ENCODE data around the gene LRRK1. TPM values are rescaled to one million over a fixed set of nuclear protein-coding genes. Genes with fewer than 3 reads are reported as not detected.

The LRRK1 gene
- total and polyA plus RNA-seq, 2 of the 13 experiments (the other 11 are each of a cell fraction or from before 2014, with no cell fraction given), result 0.13 to 1.2 TPM

GRCh38 chr15:101058735-101059134 lies 139.6 kb downstream of the LRRK1 start:
- Histone ChIP-seq H4K20me1 (ENCODE audit: insufficient read depth, low read length) (no peaks in the 10 kb centered on the region), H3K9ac (ENCODE audit: insufficient read depth, low read depth, low read length) (no peak overlapping the region), H3K36me3 (replicated peaks in 1 of 2; ENCODE audit: control insufficient read depth in 1 of 2, insufficient read depth in 2 of 2, low read length in 2 of 2) (peaks cover 2 to 4% of the 10 kb centered on the region in 2 experiments; a peak in 2 of 5 replicates), H3K79me2 (ENCODE audit: insufficient read depth, low read length) (no peaks in the 10 kb centered on the region), H3K27me3 (ENCODE audit: control insufficient read depth in 1 of 2, insufficient read depth in 2 of 2, low read length in 2 of 2) (no peaks in the 10 kb centered on the region), H3K9me3 (ENCODE audit: low read length) (no peaks in the 10 kb centered on the region), H3K4me1 (ENCODE audit: insufficient read depth, low read length) (peaks cover 52% of the 10 kb centered on the region), H2AFZ (ENCODE audit: low read length) (no peak overlapping the region), H3K27ac (ENCODE audit: extremely low read length, insufficient read depth, low read length) (no peak overlapping the region), H3K4me2 (ENCODE audit: low read depth, low read length) (no peak overlapping the region), H3K4me3 (replicated peaks in 1 of 3; ENCODE audit: insufficient read depth in 1 of 3, low read depth in 2 of 3, low read length in 3 of 3) (no peak overlapping the region)
- TF ChIP-seq ZNF678 (CRISPR knock-in tag; IDR thresholded peaks at IDR 0.05) (no peak), ZBTB49 (CRISPR knock-in tag; IDR thresholded peaks at IDR 0.05; ENCODE audit: borderline replicate concordance) (no peak), ZNF558 (CRISPR knock-in tag; IDR thresholded peaks at IDR 0.05; ENCODE audit: borderline replicate concordance) (no peak), TOPORS (CRISPR knock-in tag; IDR thresholded peaks at IDR 0.05) (no peak), ZNF546 (CRISPR knock-in tag; conservative IDR thresholded peaks at IDR 0.05) (no peak), ATF1 (CRISPR knock-in tag; IDR thresholded peaks at IDR 0.05) (no peak), NFKB2 (CRISPR knock-in tag; IDR thresholded peaks at IDR 0.05; ENCODE audit: borderline replicate concordance) (no peak), SMAD3 (CRISPR knock-in tag; IDR thresholded peaks at IDR 0.05) (no peak), FOXP1 (IDR thresholded peaks at IDR 0.05) (no peak), FOXP1 (CRISPR knock-in tag; IDR thresholded peaks at IDR 0.05) (no peak), ZXDC (CRISPR knock-in tag; IDR thresholded peaks at IDR 0.05) (no peak), MLXIP (CRISPR knock-in tag; IDR thresholded peaks at IDR 0.05; ENCODE audit: borderline replicate concordance) (no peak), NR1H2 (CRISPR knock-in tag; IDR thresholded peaks at IDR 0.05; ENCODE audit: borderline replicate concordance, low read depth) (no peak), SCMH1 (CRISPR knock-in tag; IDR thresholded peaks at IDR 0.05; ENCODE audit: borderline replicate concordance) (no peak), MAFG (CRISPR knock-in tag; IDR thresholded peaks at IDR 0.05) (no peak), HOXA3 (CRISPR knock-in tag; IDR thresholded peaks at IDR 0.05) (no peak)
- no peak for DNase-seq (ENCODE audit: low spot score)
- intact Hi-C loops (cut with micrococcal nuclease; ENCODE audit: unreplicated experiment) (no loop called here), in situ Hi-C loops (cut with HindIII; ENCODE audit: extremely low pct_ligation_motif_present, low pct_unique_long_range_greater_than_20kb) (no loop called here)
- FAIRE-seq, result no peak
- WGBS (ENCODE audit: low lambda C conversion rate), result 97% methylated on average over 12 of the region's 12 CpGs
- no peak for ATAC-seq
- ChIA-PET POLR2A (interaction anchor here (2.3 kb wide), 1 partner anchor 10 kb away, joined by 5 read pairs; no protein-coding TSS in a partner anchor), CTCF (ENCODE audit: low intra/inter-chr PET ratio, low total read pairs) (no interaction called here)
- BruUV-seq (replicated peaks), result no TSS peak
